ENCODE measurements around the gene SCYL3.
"Not testable (repeated sequence)": the region's sequence is repeated elsewhere in the genome, so short reads cannot be mapped to it uniquely, and the experiment has no call there.

The SCYL3 gene

DNA sequence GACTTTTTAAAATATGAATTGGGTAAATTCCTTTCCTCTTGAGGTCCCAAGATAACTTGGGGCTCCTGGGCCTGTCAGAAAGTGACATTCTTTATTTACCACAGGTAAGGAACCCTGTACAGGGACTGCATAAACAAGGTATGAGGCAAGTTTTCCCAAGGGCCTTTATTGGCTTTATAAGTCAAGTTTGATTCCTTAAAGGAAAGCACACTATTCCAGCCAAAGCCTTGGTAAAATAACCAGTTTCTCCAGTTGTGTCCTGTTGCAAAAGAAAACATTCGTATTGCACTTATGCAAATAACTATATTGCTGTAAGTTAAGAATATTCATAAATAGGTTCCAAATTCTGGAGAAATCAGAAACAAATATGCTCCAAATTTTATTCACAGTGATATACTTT, 77.1 kb downstream of the SCYL3 start:
- no peak for DNase-seq (ENCODE audit: low spot score)
- Histone ChIP-seq H3K4me3 (no peak overlapping the region), H3K27ac (no peak overlapping the region)
- TF ChIP-seq, protein P1, sequence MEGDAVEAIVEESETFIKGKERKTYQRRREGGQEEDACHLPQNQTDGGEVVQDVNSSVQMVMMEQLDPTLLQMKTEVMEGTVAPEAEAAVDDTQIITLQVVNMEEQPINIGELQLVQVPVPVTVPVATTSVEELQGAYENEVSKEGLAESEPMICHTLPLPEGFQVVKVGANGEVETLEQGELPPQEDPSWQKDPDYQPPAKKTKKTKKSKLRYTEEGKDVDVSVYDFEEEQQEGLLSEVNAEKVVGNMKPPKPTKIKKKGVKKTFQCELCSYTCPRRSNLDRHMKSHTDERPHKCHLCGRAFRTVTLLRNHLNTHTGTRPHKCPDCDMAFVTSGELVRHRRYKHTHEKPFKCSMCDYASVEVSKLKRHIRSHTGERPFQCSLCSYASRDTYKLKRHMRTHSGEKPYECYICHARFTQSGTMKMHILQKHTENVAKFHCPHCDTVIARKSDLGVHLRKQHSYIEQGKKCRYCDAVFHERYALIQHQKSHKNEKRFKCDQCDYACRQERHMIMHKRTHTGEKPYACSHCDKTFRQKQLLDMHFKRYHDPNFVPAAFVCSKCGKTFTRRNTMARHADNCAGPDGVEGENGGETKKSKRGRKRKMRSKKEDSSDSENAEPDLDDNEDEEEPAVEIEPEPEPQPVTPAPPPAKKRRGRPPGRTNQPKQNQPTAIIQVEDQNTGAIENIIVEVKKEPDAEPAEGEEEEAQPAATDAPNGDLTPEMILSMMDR (IDR thresholded peaks at IDR 0.05): no peak

DNA sequence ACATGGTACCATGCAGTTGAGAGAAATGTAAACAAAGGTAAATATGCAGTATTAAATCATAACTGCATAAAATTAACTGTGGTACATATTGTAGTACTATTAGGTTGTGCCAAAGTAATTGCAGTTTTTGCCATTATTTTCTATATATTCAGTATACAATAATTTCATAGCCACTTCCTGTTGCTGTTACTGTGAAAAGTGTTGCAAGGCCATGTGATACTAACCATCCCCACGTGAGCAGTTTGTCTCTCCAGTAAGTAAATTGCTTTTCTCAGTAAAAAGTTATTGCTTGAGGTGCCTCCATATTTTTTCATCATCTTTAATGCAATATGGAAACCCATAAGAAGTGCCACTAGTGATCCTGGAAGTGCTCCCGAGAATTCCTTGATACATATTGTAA, 79.4 kb downstream of the SCYL3 start:
- TF ChIP-seq, protein P1 (IDR thresholded peaks at IDR 0.05): no peak
- no peak overlapping the region for H3K27ac ChIP-seq
- H3K4me3 ChIP-seq: no peak overlapping the region
- no peak for DNase-seq (ENCODE audit: low spot score)

GRCh38 chr1:169812131-169812530, 81.6 kb downstream of the SCYL3 start:
- H3K27ac ChIP-seq: no peak overlapping the region
- TF ChIP-seq, protein P1 (IDR thresholded peaks at IDR 0.05): no peak
- H3K4me3 ChIP-seq: no peak overlapping the region
- no peak for DNase-seq (ENCODE audit: low spot score)

- not testable (repeated sequence) for H3K4me3 ChIP-seq; DNase-seq (ENCODE audit: low spot score); H3K27ac ChIP-seq
Observed at GRCh38 chr1:169811418-169812035, 82.2 kb downstream of the SCYL3 start.

DNA sequence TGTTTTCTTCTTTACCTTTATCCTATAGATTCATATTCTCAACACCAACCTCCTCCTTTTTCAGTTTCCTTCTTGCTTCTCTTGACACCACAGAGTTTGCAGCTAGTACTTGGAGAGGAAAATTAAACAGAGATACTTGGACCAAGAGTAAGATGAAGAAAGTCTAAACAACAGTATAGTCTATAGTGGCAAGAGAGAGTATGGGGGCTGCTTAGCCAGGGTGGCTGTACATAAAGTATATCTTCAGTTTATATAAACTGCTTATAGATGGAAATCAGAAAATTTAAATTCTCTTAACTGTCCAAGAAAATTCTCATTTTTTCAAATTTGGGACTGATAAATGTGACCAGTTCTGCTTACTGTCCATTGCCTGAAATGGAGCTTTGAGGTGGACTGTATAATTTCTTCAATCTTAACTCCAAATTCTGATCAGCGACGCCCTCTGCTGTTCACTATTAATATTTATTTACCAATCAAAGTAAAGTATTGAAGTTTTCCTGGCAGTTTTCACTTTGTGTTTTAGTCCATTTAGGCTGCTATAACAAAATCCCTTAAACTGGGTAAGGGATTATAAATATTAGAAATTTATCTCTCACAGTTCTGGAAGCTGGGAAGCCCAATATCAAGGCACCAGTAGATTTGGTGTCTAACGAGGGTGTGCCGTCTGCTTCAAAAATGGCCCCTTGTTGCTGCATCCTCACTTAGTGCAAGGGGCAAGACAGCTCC, 84.2 kb downstream of the SCYL3 start:
- Histone ChIP-seq H3K4me3 (no peak overlapping the region), H3K27ac (no peak overlapping the region)
- DNase-seq (ENCODE audit: low spot score): no peak
- TF ChIP-seq, protein P1 (IDR thresholded peaks at IDR 0.05): no peak

DNA sequence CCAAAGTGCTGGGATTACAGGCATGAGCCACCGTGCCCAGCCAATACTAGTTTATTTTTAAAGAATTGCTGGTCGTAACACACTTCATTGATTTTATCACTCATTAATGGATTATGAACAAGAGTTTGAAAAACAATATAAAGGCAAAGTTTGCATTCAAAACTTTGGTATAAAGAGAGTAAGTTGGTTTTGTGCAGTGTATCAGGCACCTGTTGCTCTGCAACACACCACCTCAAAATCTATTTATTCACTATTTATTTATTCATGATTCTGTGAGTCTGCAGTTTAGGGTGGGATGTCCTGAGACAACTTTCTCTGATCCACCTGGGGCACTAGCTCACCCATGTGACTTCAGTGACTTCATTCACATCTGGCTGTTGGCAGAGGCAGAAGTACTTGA, 88.8 kb downstream of the SCYL3 start:
- Histone ChIP-seq H3K27ac (no peak overlapping the region), H3K4me3 (no peak overlapping the region)
- TF ChIP-seq, protein P1 (IDR thresholded peaks at IDR 0.05): no peak
- DNase-seq (ENCODE audit: low spot score): no peak

DNA sequence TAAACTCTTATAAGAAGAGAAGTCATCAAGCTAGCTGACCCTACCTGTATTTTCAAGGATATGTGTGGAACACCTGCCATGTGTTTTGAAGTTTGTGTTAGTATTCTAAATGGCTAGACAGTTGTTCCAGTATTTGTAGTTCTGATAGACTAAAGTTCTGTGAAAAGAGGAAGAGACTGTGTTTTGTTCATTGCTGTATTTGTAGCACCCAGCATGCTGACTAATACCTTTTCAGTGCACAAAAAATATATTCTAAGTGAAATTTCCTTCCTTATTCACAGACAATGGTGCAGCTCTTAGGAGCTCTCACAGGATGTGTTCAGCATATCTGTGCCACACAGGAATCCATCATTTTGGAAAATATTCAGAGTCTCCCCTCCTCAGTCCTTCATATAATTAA, 90.8 kb downstream of the SCYL3 start:
- TF ChIP-seq, protein P1 (IDR thresholded peaks at IDR 0.05): no peak
- no peak for DNase-seq (ENCODE audit: low spot score)
- no peak overlapping the region for H3K4me3 ChIP-seq
- H3K27ac ChIP-seq: no peak overlapping the region
